ENCODE results near the gene NHERF2. TPM values are rescaled to one million over a fixed set of nuclear protein-coding genes. Genes with fewer than 3 reads are reported as not detected.
A peak's percentile ranks its signal among the peaks of the same experiment; 100 is the strongest.

Gene NHERF2
- total RNA-seq, 1 donor from 2014 or later, result 107 TPM

DNA sequence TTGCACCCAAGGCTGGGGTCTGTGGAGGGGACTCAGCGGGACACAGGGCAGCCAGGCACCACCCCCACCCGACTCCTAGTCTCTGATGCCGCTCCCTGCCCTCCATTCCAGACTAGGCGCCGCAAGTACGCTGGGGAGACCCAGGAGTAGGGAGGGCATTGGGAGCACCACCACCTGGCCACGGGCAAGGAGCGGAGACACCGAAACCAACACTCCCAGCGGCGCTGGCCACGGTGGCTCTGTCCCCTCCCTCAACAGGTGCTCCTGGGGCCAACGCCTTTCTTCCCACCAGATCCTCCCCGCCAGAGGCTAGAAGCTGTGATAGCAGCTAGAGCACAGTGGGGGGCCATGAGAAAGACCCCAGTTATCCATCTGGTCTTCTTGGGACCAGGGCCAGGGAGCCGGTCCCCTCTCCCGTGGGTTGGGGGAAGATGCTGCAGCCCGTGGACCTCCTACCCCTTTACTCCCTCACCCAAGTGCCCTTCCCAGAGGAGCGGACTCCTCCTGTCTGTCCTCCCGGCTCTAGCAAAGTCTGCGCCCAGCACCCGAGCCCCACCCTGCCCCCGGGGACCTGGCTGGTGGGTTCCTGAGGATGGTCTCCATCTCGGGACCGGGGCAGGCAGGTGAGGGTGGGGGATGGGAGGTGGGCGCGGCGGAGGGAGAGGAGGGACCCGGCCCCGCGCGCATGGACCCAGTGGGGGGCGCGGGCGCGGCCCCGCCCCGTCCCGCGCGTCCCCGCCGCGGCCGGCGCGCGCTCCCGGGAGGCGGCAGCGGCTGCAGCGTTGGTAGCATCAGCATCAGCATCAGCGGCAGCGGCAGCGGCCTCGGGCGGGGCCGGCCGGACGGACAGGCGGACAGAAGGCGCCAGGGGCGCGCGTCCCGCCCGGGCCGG is 37.2 kb upstream of the NHERF2 start, which contains the start of gene SYNGR3:
SYNGR3 (plus strand) TSS at position 762 of the 892 bp plus-strand sequence. CDS start 133 bp downstream, outside the sequence.
- intact Hi-C loops (cut with DNase I), result no loop called here
- ATAC-seq (no peak), DNase-seq (ENCODE audit: low spot score) (no peak)

DNA sequence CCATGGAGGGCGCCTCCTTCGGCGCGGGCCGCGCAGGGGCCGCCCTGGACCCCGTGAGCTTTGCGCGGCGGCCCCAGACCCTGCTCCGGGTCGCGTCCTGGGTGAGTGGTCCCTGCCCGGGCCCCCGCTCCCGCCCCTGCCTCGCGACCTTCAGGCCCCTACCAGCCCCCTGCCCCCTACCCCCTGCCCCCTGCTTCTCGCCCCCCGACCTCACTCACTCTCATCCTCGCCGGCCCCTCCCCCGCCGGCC is 36.7 kb upstream of the NHERF2 start:
- intact Hi-C loops (cut with DNase I), result no loop called here
- ATAC-seq, result no peak

GRCh38 chr16:1990351-1991134 is 36.2 kb upstream of the NHERF2 start:
- no peak for ATAC-seq
- intact Hi-C loops (cut with DNase I), result no loop called here
- DNase-seq (ENCODE audit: low spot score), result no peak

More for the DNA sequence above, 36.7 kb upstream of the NHERF2 start:
- DNase-seq (ENCODE audit: low spot score), result no peak

DNA sequence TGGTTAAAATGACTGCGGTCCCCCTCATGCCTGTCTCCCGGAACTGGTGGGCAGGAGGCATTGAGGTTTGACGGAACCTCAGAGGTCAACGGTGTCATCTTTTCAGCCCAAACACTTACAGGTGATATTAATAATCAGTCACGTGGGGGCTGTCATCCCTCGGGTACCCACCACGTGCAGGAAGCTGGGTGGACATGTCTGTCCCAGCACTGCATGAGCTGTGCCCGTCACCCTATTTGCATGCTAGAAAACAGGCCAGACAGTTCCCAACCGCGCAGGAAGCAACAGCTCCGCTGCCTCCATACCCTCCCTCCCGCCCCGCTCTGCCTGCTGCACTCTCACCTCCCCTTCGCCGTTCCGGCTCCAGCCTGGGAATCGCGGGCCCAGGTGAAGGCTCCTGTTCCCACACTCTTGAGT is 35.6 kb upstream of the NHERF2 start:
- intact Hi-C loops (cut with DNase I), result no loop called here
- ATAC-seq, result no peak

DNA sequence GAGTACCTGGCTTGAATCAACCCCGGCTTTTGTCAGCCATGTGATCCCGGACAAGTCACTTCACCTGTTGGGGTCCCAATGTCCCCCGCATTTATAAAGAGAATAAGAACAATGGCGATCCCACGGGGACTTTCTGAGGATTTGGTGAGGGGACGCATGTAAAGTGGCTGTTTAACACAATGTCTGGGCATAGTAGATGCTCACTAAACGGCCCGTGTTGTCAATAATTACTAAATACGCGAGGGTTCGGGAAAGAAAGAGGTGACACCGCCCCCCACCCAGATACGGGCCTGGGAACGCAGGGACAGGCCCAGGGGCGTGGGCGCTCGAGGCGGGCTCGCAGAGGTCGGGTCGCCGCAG is 35.1 kb upstream of the NHERF2 start:
- ATAC-seq, result no peak
- DNase-seq (ENCODE audit: low spot score), result no peak
- intact Hi-C loops (cut with DNase I), result no loop called here

More for the DNA sequence above, 35.6 kb upstream of the NHERF2 start:
- no peak for DNase-seq (ENCODE audit: low spot score)

- ATAC-seq, result peak; percentile 92
- peak; percentile 98 for DNase-seq (ENCODE audit: low spot score)
- intact Hi-C loops (cut with DNase I), result no loop called here
Measured at GRCh38 chr16:1991948-1992703, 34.6 kb upstream of the NHERF2 start.

GRCh38 chr16:1992704-1993317 is 33.9 kb upstream of the NHERF2 start:
- ATAC-seq, result peak; percentile 1
- intact Hi-C loops (cut with DNase I), result no loop called here
- no peak for DNase-seq (ENCODE audit: low spot score)

- intact Hi-C loops (cut with DNase I), result no loop called here
- no peak for DNase-seq (ENCODE audit: low spot score)
- no peak for ATAC-seq
Measured at GRCh38 chr16:1993731-1994131, 33.0 kb upstream of the NHERF2 start.

DNA sequence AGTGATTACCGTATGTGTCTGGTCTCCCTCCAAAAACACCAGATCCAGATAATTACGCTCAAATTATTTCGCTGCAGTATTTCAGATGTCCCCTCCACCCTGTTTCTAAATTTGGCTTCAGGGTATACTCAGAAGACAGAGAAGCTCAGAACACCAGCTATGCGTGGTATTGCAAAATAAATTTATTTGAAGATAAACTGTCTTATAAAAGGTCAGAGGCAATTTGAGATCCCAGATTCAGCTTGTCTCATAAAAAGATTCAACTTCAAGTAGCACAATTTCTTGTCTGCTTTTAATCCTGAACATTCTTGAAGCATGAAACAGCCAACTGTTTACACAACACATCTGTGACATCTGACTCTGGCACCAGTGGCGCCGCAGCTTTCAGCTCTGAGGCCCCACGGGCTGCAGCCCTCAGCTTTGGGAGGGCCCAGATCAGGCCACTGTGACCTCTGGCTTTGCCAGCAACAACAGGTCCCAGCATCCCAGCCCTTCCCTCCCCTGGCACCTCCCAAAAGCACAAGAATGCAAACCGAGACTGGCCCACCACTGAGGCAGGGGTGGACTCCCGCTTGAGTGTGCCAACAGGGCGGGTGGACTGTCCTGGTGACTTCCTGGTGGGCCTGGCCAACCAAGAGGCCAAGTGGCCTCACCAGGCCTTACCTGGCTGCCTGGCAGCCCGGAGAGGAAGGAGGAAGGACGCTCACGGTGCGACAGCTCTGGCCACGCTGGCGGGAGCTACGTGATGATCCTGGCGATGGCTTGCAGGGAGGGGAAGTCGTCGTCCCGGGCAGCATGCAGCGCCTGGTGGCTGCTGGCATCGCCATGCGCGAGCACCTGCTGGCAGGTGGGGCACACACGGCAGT is 29.0 kb upstream of the NHERF2 start:
- DNase-seq (ENCODE audit: low spot score) (no peak), ATAC-seq (no peak)
- intact Hi-C loops (cut with DNase I), result no loop called here

- DNase-seq (ENCODE audit: low spot score), result no peak
- intact Hi-C loops (cut with DNase I), result no loop called here
- no peak for ATAC-seq
Measured at GRCh38 chr16:1998360-1998835, 28.3 kb upstream of the NHERF2 start.

DNA sequence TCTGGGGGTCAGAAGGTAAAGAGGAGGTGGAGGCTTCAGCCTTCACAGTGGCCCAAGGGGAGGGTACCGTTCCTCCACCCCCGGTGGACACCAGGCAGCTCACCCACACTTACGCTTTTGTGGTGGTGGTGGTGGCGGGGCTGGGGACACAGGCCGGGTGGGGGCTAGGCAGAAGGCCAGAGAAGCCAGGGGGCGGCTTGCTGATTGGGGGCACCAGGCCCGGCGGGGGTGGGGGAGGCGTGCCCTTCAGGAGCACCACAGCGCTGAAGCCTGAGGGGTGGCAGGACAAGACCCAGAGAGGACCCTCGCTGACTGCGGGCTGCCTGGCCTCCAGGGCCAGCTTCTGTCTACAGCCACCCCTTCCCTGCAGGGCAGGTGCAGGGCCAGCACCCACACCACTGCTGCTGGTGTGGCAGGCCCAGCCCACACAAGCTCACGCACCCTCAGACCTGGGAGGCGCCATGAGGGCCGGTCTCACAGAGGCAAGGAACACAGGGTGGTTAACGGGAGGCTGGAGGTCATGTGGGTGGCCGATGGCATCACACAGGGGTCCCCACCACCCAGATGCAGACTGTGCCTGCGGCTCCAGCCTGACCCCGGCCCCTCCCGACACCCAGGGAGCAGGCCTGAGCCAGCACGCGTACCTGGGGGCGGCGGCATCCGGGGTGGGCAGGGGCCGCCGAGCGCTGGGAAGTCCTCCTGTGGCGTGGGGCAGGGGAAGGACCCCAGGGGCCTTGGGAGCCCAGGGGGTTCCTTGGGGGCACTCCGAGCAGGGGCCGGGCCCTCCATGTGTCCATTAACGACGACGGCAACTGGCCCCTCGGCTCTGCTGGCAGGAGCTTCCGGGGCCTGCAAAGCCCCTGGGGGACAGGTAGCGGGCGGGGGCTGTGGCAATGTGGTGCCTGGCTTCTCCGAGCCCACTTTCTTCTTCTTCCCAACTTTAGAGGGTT is 27.6 kb upstream of the NHERF2 start:
- intact Hi-C loops (cut with DNase I), result no loop called here
- DNase-seq (ENCODE audit: low spot score) (no peak), ATAC-seq (no peak)

GRCh38 chr16:1999866-2000514 is 26.7 kb upstream of the NHERF2 start:
- ATAC-seq, result no peak
- intact Hi-C loops (cut with DNase I), result no loop called here
- no peak for DNase-seq (ENCODE audit: low spot score)

DNA sequence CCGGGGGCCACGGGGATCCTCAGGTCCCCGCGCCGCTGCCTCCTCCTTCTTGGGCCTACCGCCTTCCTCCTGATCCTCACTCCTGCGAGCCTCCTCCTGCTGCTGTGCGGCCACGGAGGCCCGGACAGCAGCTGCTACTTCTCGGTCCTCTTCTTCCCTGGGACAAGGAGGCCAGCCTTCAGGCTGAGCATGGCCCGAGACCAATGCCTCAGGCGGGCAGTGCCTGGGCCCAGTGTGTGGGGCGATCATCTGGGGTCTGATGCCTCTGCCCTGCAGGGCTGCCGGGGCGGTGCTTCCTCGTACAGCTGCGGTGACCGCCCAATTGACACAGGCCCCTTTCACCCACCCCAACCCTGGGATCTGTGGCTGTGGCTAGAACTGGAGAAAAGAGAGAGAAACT is 25.7 kb upstream of the NHERF2 start:
- intact Hi-C loops (cut with DNase I), result no loop called here
- no peak for ATAC-seq
- DNase-seq (ENCODE audit: low spot score), result no peak

- ATAC-seq (no peak), DNase-seq (ENCODE audit: low spot score) (no peak)
- intact Hi-C loops (cut with DNase I), result no loop called here
Measured at GRCh38 chr16:2001456-2002355, 25.0 kb upstream of the NHERF2 start.

DNA sequence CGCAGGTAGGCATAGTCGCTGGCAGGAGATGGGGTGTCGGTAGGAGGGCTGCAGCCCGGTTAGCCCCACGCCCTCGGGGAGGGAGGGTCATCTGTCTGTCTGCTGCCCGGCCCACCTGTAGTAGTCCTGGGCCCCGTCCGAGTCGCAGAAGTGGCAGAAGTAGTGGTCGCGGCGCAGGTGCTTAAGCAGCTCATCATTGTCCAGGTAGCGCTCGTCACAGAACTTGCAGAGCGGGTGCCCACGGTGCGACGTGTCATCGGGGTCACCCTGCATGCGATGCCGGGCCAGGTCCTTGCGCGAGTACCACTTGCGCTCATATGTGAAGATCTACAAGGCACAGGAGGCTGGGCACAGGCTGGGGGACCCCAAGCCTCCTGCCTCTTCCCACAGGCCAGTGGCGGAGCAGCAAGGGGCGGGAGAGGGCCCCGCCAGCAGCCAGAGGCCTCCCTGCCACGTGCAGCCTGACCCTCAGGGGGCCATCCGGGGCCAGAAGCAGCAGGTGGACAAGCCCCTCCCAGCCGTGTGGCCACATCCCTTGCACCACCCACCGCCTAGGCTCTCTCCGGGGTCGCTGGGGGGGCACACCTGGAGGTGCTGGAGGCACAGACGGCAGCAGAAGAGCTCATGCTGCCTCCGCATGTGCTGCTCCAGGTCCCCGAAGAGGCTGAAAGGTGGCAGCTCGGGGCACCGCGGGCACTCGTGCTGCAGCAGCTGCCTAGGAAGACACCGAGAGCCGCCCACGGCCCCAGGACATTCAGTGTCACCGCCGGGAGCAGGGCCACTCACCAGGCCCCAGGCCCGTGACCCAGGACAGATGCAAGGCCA is 24.1 kb upstream of the NHERF2 start:
- no peak for DNase-seq (ENCODE audit: low spot score)
- intact Hi-C loops (cut with DNase I), result no loop called here

More for the DNA sequence above, 24.1 kb upstream of the NHERF2 start:
- ATAC-seq, result no peak
